BE2C (cell line): ENCODE results near the gene NFASC.
A peak's percentile ranks its signal among the peaks of the same experiment; 100 is the strongest.

Source experiments
- DNase-seq: peaks from one replicate; pipeline ENCODE4 v3.0.0-alpha.2; 2020
- H3K27me3 ChIP-seq: fragments of 250-450 bp; sonication (Bioruptor Pico); 2 replicates; pipeline ENCODE4 v1.5.1; 2020; ENCODE audit warnings: mild to moderate bottlenecking
- H3K36me3 ChIP-seq: fragments of 250-450 bp; sonication (Bioruptor Pico); 2 replicates; pipeline ENCODE4 v1.5.1; 2020; ENCODE audit warnings: mild to moderate bottlenecking
- H3K4me1 ChIP-seq: fragments of 250-450 bp; sonication (Bioruptor Pico); 2 replicates; pipeline ENCODE4 v1.5.1; 2020
- H3K4me3 ChIP-seq: 2 replicates; pipeline ENCODE4 v1.5.1; 2011; ENCODE audit warnings: low read depth, low read length
- H3K9me3 ChIP-seq: fragments of 250-450 bp; sonication (Bioruptor Pico); 2 replicates; pipeline ENCODE4 v1.5.1; 2020
- CTCF ChIP-seq: IDR thresholded peaks from 2 replicates; pipeline ENCODE4 v1.5.1; 2012; ENCODE audit warnings: mild to moderate bottlenecking, low read depth, low read length

Gene NFASC

GRCh38 chr1:204975021-204975420 lies 104.4 kb downstream of the NFASC start:
- no peak for TF ChIP-seq CTCF
- Histone ChIP-seq H3K27me3 (no peaks in the 10 kb centered on the region), H3K4me1 (no peaks in the 10 kb centered on the region), H3K4me3 (no peak overlapping the region), H3K36me3 (peaks cover 9% of the 10 kb centered on the region; the same call in 1 of the 2 replicates), H3K9me3 (no peaks in the 10 kb centered on the region)
- DNase-seq = no peak

- Histone ChIP-seq H3K4me1 (no peaks in the 10 kb centered on the region), H3K9me3 (no peaks in the 10 kb centered on the region), H3K4me3 (no peak overlapping the region), H3K36me3 (peaks cover 9% of the 10 kb centered on the region; the same call in 1 of the 2 replicates), H3K27me3 (no peaks in the 10 kb centered on the region)
- peak; percentile 91 for TF ChIP-seq CTCF
- DNase-seq = peak; percentile 74
Observed at GRCh38 chr1:204975568-204976235, 105.0 kb downstream of the NFASC start.

GRCh38 chr1:204976646-204977045 lies 106.0 kb downstream of the NFASC start:
- Histone ChIP-seq H3K4me3 (no peak overlapping the region), H3K36me3 (peaks cover 11% of the 10 kb centered on the region), H3K27me3 (no peaks in the 10 kb centered on the region), H3K4me1 (no peaks in the 10 kb centered on the region), H3K9me3 (no peaks in the 10 kb centered on the region)
- TF ChIP-seq CTCF = no peak
- no peak for DNase-seq

GRCh38 chr1:204977318-204977717 lies 106.7 kb downstream of the NFASC start:
- Histone ChIP-seq H3K9me3 (no peaks in the 10 kb centered on the region), H3K27me3 (no peaks in the 10 kb centered on the region), H3K4me1 (no peaks in the 10 kb centered on the region), H3K36me3 (peaks cover 11% of the 10 kb centered on the region), H3K4me3 (no peak overlapping the region)
- DNase-seq = no peak
- TF ChIP-seq CTCF = no peak

GRCh38 chr1:204978782-204979181 lies 108.1 kb downstream of the NFASC start:
- Histone ChIP-seq H3K9me3 (no peaks in the 10 kb centered on the region), H3K27me3 (no peaks in the 10 kb centered on the region), H3K4me3 (no peak overlapping the region), H3K36me3 (peaks cover 11% of the 10 kb centered on the region), H3K4me1 (no peaks in the 10 kb centered on the region)
- TF ChIP-seq CTCF = no peak
- no peak for DNase-seq

GRCh38 chr1:204979306-204979705 lies 108.6 kb downstream of the NFASC start:
- no peaks in the 10 kb centered on the region for H3K4me1 ChIP-seq
- peaks cover 11% of the 10 kb centered on the region for H3K36me3 ChIP-seq
- no peak for TF ChIP-seq CTCF
- DNase-seq = no peak
- no peaks in the 10 kb centered on the region for H3K9me3 ChIP-seq
- no peak overlapping the region for H3K4me3 ChIP-seq
- no peaks in the 10 kb centered on the region for H3K27me3 ChIP-seq
